ENCODE data around the gene MRE11.

- TF ChIP-seq POLR2A (IDR thresholded peaks at IDR 0.05) (no peak), CTCF (IDR thresholded peaks at IDR 0.05) (no peak)
These were observed 24.7 kb upstream of the MRE11 start for GRCh38 chr11:94518300-94518699.

Measured in thyroid gland (tissue), 4 donors.